Measurements from ENCODE around the gene PPP6R2.

GRCh38 chr22:50473855-50474671, 130.9 kb downstream of the PPP6R2 start:
- TF ChIP-seq ZNF555 (tag by site-specific recombination; conservative IDR thresholded peaks at IDR 0.05) (no peak), ZNF423 (tag by site-specific recombination; IDR thresholded peaks at IDR 0.05) (no peak), YY1 (tag by site-specific recombination; IDR thresholded peaks at IDR 0.05) (no peak), HOXA7 (CRISPR knock-in tag; IDR thresholded peaks at IDR 0.05; ENCODE audit: borderline replicate concordance) (no peak), CTCF (tag by site-specific recombination; IDR thresholded peaks at IDR 0.05) (no peak), ZNF121 (tag by site-specific recombination; IDR thresholded peaks at IDR 0.05) (no peak), ZNF391 (tag by site-specific recombination; IDR thresholded peaks at IDR 0.05; ENCODE audit: borderline replicate concordance, low read depth) (peak; percentile 84; the same call in 1 of the 2 replicates), ZNF707 (tag by site-specific recombination; IDR thresholded peaks at IDR 0.05) (no peak), GLIS1 (tag by site-specific recombination; IDR thresholded peaks at IDR 0.05) (peak; percentile 100)
